ENCODE measurements around the gene DTWD2.
"Not testable (repeated sequence)": the region's sequence is repeated elsewhere in the genome, so short reads cannot be mapped to it uniquely, and the experiment has no call there.

DNA sequence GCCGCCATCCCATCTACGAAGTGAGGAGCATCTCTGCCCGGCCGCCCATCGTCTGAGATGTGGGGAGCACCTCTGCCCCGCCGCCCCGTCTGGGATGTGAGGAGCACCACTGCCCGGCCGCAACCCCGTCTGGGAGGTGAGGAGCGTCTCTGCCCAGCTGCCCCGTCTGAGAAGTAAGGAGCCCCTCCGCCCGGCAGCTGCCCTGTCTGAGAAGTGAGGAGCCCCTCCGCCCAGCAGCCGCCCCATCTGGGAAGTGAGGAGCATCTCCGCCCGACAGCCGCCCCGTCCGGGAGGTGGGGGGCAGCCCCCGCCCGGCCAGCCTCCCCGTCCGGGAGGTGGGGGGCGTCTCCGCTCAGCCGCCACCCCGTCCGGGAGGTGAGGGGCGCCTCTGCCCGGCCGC lies 23.4 kb downstream of the DTWD2 start:
- TF ChIP-seq, protein P1, sequence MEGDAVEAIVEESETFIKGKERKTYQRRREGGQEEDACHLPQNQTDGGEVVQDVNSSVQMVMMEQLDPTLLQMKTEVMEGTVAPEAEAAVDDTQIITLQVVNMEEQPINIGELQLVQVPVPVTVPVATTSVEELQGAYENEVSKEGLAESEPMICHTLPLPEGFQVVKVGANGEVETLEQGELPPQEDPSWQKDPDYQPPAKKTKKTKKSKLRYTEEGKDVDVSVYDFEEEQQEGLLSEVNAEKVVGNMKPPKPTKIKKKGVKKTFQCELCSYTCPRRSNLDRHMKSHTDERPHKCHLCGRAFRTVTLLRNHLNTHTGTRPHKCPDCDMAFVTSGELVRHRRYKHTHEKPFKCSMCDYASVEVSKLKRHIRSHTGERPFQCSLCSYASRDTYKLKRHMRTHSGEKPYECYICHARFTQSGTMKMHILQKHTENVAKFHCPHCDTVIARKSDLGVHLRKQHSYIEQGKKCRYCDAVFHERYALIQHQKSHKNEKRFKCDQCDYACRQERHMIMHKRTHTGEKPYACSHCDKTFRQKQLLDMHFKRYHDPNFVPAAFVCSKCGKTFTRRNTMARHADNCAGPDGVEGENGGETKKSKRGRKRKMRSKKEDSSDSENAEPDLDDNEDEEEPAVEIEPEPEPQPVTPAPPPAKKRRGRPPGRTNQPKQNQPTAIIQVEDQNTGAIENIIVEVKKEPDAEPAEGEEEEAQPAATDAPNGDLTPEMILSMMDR (IDR thresholded peaks at IDR 0.05; ENCODE audit: low read depth, low read length, poor library complexity, severe bottlenecking), result not testable (repeated sequence)
- TF ChIP-seq EZH2phosphoT487 (IDR thresholded peaks at IDR 0.05; ENCODE audit: borderline replicate concordance, low read length), result not testable (repeated sequence)

All from DOHH2 (cell line).